ENCODE data around the gene PRDM16. TPM values are rescaled to one million over a fixed set of nuclear protein-coding genes. Genes with fewer than 3 reads are reported as not detected.

PRDM16 gene
- total and polyA plus RNA-seq, 2 of the 8 experiments (the other 6 are each of a cell fraction or from before 2014, with no cell fraction given), result 0.39 to 0.43 TPM

DNA sequence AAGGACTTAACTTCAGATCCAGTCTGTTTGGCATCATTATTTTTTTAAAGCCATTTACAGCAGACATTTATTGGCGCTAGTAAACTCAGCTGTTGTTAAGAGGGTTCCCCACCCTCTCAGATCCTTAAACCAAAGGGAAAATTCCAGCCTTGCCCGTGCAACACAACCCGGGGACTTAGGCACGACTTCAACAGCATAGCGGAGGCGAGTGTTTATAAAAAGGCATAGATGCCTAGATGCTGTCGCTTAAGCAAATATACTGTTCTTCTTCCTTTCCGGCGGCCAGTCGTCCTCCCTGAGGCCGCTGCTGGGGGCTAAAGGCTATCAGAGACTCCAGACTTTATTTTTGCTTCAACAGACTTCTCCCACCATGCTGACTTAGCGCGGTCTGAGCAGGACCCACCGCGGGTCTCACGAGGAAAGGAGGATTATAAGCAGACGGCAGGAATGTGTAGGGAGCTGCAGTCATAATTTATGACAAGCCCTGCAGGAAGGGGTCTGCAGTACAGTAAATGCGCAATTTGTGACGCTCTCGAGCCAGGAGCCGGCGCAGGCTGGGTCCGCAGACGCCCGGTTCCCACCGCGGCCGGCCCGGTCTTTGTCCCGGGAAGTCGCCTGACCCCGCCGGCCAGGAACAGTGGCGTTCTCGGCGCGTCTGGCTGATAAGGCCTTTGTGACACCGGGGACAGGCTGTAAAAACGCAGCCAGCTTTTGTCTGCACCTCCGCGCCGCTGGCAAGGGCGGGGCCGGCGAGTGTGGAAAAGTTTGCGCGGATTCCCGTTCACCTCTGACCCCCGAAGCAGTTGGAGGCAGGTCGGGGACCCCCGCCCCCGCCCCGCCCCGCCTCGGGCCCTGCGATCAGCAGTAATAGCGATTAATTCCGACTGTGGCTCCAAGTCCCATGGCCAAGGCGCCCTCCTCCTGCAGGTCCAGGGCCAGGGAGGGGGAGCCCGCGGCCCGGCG is 324.3 kb downstream of the PRDM16 start (continued):
- no peak for TF ChIP-seq EP300 (IDR thresholded peaks at IDR 0.05; ENCODE audit: borderline replicate concordance in 1 of 2, low read depth in 2 of 2, low read length in 2 of 2)
- no peak for TF ChIP-seq MAFK (IDR thresholded peaks at IDR 0.05; ENCODE audit: low read depth, low read length)
- no peak for TF ChIP-seq CEBPB (IDR thresholded peaks at IDR 0.05; ENCODE audit: low read depth, low read length)
- no peak for TF ChIP-seq SP4 (IDR thresholded peaks at IDR 0.05; ENCODE audit: low read length)
- no peak for TF ChIP-seq HDAC2 (IDR thresholded peaks at IDR 0.05; ENCODE audit: borderline replicate concordance in 1 of 2, low read depth in 2 of 2, low read length in 2 of 2)
- TF ChIP-seq TBP (IDR thresholded peaks at IDR 0.05; ENCODE audit: low read depth, low read length), result no peak
- no peak for TF ChIP-seq FOSL1 (IDR thresholded peaks at IDR 0.05; ENCODE audit: insufficient read depth, low read depth, low read length)
- no peak for TF ChIP-seq SIN3A (conservative IDR thresholded peaks at IDR 0.05 in 1 of 2, IDR thresholded peaks at IDR 0.05 in 1 of 2; ENCODE audit: low read depth in 1 of 2, low read length in 2 of 2)
- TF ChIP-seq, protein P1, sequence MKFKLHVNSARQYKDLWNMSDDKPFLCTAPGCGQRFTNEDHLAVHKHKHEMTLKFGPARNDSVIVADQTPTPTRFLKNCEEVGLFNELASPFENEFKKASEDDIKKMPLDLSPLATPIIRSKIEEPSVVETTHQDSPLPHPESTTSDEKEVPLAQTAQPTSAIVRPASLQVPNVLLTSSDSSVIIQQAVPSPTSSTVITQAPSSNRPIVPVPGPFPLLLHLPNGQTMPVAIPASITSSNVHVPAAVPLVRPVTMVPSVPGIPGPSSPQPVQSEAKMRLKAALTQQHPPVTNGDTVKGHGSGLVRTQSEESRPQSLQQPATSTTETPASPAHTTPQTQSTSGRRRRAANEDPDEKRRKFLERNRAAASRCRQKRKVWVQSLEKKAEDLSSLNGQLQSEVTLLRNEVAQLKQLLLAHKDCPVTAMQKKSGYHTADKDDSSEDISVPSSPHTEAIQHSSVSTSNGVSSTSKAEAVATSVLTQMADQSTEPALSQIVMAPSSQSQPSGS (IDR thresholded peaks at IDR 0.05; ENCODE audit: low read length), result no peak
- TF ChIP-seq, protein P2, sequence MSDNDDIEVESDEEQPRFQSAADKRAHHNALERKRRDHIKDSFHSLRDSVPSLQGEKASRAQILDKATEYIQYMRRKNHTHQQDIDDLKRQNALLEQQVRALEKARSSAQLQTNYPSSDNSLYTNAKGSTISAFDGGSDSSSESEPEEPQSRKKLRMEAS (IDR thresholded peaks at IDR 0.05), result no peak
- no peak for TF ChIP-seq POLR2AphosphoS5 (IDR thresholded peaks at IDR 0.05; ENCODE audit: low read depth, low read length)
- TF ChIP-seq, protein P3, sequence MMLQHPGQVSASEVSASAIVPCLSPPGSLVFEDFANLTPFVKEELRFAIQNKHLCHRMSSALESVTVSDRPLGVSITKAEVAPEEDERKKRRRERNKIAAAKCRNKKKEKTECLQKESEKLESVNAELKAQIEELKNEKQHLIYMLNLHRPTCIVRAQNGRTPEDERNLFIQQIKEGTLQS (IDR thresholded peaks at IDR 0.05; ENCODE audit: insufficient read depth, low read depth, low read length), result no peak
- peak; percentile 91 for TF ChIP-seq SUZ12 (IDR thresholded peaks at IDR 0.05; ENCODE audit: low read length)
- TF ChIP-seq YY1 (IDR thresholded peaks at IDR 0.05; ENCODE audit: low read depth, low read length), result no peak
- peak; percentile 81 for TF ChIP-seq EZH2 (IDR thresholded peaks at IDR 0.05; ENCODE audit: low read depth, low read length, severe bottlenecking)
- TF ChIP-seq GABPA (IDR thresholded peaks at IDR 0.05; ENCODE audit: borderline replicate concordance, insufficient read depth, low read length), result 0 out of 2 replicates have a peak, but pooled peaks have one; percentile 35
- no peak for TF ChIP-seq TAF7 (optimal IDR thresholded peaks at IDR 0.05; ENCODE audit: borderline replicate concordance, low read depth, low read length)
- 0 out of 2 replicates have a peak, but pooled peaks have one; percentile 6 for TF ChIP-seq PHF8 (conservative IDR thresholded peaks at IDR 0.05; ENCODE audit: low read depth, low read length)
- TF ChIP-seq CTBP2 (IDR thresholded peaks at IDR 0.05; ENCODE audit: borderline replicate concordance, insufficient read depth, insufficient read length, low read length), result no peak

Measured in H1 (cell line).